Endothelial cell of umbilical vein (primary cell): ENCODE measurements around the gene TNNT3. TPM values are rescaled to one million over a fixed set of nuclear protein-coding genes. Genes with fewer than 3 reads are reported as not detected.

Source experiments
- BruUV-seq: library from RNA; stranded (reverse); fragments of 400-500 nt; replicated peaks from 2 replicates; lab custom pipeline; 2021; lab: Mats Ljungman, UMichigan
- CTCF ChIA-PET: fragments of 300-600, 350-600 bp; sonication (Branson Sonifier 250); formaldehyde crosslinking; loops from one replicate; lab custom pipeline; 2021; ENCODE audit warnings: antibody characterized with exemption, inconsistent platforms; lab: Charles Lee
- POLR2A ChIA-PET: fragments of 300-600, 350-600 bp; sonication (Branson Sonifier 250); formaldehyde crosslinking; loops from one replicate; lab custom pipeline; 2021; ENCODE audit warnings: antibody characterized with exemption, inconsistent platforms; lab: Charles Lee
- DNase-seq: peaks from one replicate; pipeline ENCODE4 v3.0.0-alpha.2; 2011; ENCODE audit warnings: low read depth, low spot score
- FAIRE-seq: peaks from 2 replicates; lab custom pipeline; 2011; peaks lifted over from hg19 to GRCh38; lab: Jason Lieb, UNC
- H2AFZ ChIP-seq: 2 replicates; pipeline ENCODE4 v1.6.0; 2012; ENCODE audit warnings: low read depth, low read length, control low read depth, inconsistent platforms
- H3K27ac ChIP-seq: 2 replicates; pipeline ENCODE4 v1.5.1; 2011; ENCODE audit warnings: low read depth, mild to moderate bottlenecking, control low read depth, low read length, moderate library complexity; ENCODE audit not compliant: insufficient read depth
- H3K27me3 ChIP-seq, 2 experiments: 2 replicates each; pipeline versions ENCODE4 v1.6.0 to v1.6.1; 2011; ENCODE audit warnings: low read length in 2 of 2, mixed read lengths in 1 of 2; ENCODE audit not compliant: control insufficient read depth in 2 of 2, insufficient read depth in 2 of 2
- H3K36me3 ChIP-seq, 2 experiments: 2 replicates in 1 of 2; 3 replicates in 1 of 2; pipeline ENCODE4 v1.5.1; 2011; ENCODE audit warnings: low read length in 2 of 2, mild to moderate bottlenecking in 1 of 2, moderate library complexity in 1 of 2; ENCODE audit not compliant: control insufficient read depth in 2 of 2, insufficient read depth in 2 of 2; ENCODE audit errors: extremely low read depth in 1 of 2
- H3K4me1 ChIP-seq: 3 replicates; pipeline ENCODE4 v1.5.1; 2011; ENCODE audit warnings: mild to moderate bottlenecking, low read length; ENCODE audit not compliant: control insufficient read depth, insufficient read depth; ENCODE audit errors: extremely low read depth
- H3K4me2 ChIP-seq: 2 replicates; pipeline ENCODE4 v1.6.1; 2011; ENCODE audit warnings: low read length, control low read depth, mixed read lengths; ENCODE audit not compliant: insufficient read depth
- H3K4me3 ChIP-seq, 3 experiments: fragments of 200-600 bp in 1 of 3; sonication (generic), shearing (Covaris generic) in 1 of 3; replicated peaks in 1 of 3; 2 replicates each; pipeline ENCODE4 v1.5.1; 2011 to 2016; ENCODE audit warnings: control low read depth in 3 of 3, low read length in 3 of 3, mild to moderate bottlenecking in 2 of 3, inconsistent platforms in 1 of 3, low read depth in 1 of 3, moderate library complexity in 1 of 3; ENCODE audit not compliant: insufficient read depth in 1 of 3
- H3K79me2 ChIP-seq: 2 replicates; pipeline ENCODE4 v1.6.0; 2012; ENCODE audit warnings: low read length, inconsistent platforms; ENCODE audit not compliant: control insufficient read depth, insufficient read depth
- H3K9ac ChIP-seq: replicated peaks from 2 replicates; pipeline ENCODE3; 2011; ENCODE audit warnings: low read length, control low read depth; ENCODE audit not compliant: insufficient read depth; ENCODE audit errors: extremely low read depth
- H3K9me1 ChIP-seq: replicated peaks from 3 replicates; pipeline ENCODE4 v1.6.0; 2011; ENCODE audit warnings: mild to moderate bottlenecking, low read length; ENCODE audit not compliant: control insufficient read depth, insufficient read depth; ENCODE audit errors: extremely low read depth
- H3K9me3 ChIP-seq: replicated peaks from 2 replicates; pipeline ENCODE4 v1.5.1; 2012; ENCODE audit warnings: low read length, inconsistent platforms; ENCODE audit not compliant: control insufficient read depth, insufficient read depth
- H4K20me1 ChIP-seq: replicated peaks from 2 replicates; pipeline ENCODE3; 2011; ENCODE audit warnings: mild to moderate bottlenecking, low read length; ENCODE audit not compliant: control insufficient read depth, insufficient read depth; ENCODE audit errors: extremely low read depth
- CTCF ChIP-seq, 2 donors: IDR thresholded peaks; 1 replicate in 1 of 2; 2 replicates in 1 of 2; pipeline ENCODE4 v1.5.1; 2011; ENCODE audit warnings: low read length in 2 of 2, mild to moderate bottlenecking in 2 of 2, moderate library complexity in 2 of 2, control low read depth in 1 of 2, inconsistent platforms in 1 of 2, low read depth in 1 of 2; ENCODE audit not compliant: insufficient read depth in 1 of 2; ENCODE audit errors: extremely low read depth in 1 of 2
- EZH2 ChIP-seq: IDR thresholded peaks from 2 replicates; pipeline ENCODE4 v1.6.1; 2012; ENCODE audit warnings: borderline replicate concordance, low read depth, mild to moderate bottlenecking, moderate library complexity, low read length, inconsistent platforms; ENCODE audit not compliant: severe bottlenecking
- FOS ChIP-seq: IDR thresholded peaks from 2 replicates; pipeline ENCODE4 v1.6.1; 2011; ENCODE audit warnings: mild to moderate bottlenecking, low read length, moderate library complexity, borderline replicate concordance; ENCODE audit not compliant: insufficient read depth
- GATA2 ChIP-seq: IDR thresholded peaks from 2 replicates; pipeline ENCODE4 v1.7.0; 2011; ENCODE audit warnings: low read depth, mild to moderate bottlenecking, moderate library complexity, mixed read lengths, low read length; ENCODE audit not compliant: insufficient read length, insufficient read depth
- JUN ChIP-seq: IDR thresholded peaks from 2 replicates; pipeline ENCODE4 v1.6.1; 2011; ENCODE audit warnings: borderline replicate concordance, low read depth; ENCODE audit not compliant: insufficient read length, insufficient read depth
- MAX ChIP-seq: IDR thresholded peaks from 2 replicates; pipeline ENCODE4 v1.6.1; 2011; ENCODE audit not compliant: insufficient read depth, insufficient read length
- MYC ChIP-seq: IDR thresholded peaks from one replicate; pipeline ENCODE4 v1.6.1; 2011; ENCODE audit warnings: mild to moderate bottlenecking, low read depth, low read length
- POLR2A ChIP-seq: IDR thresholded peaks from 2 replicates; pipeline ENCODE4 v1.6.1; 2012; ENCODE audit warnings: low read depth, mild to moderate bottlenecking, control low read depth, low read length
- POLR2AphosphoS5 ChIP-seq: IDR thresholded peaks from 2 replicates; pipeline ENCODE4 v1.6.1; 2012; ENCODE audit warnings: low read depth, mild to moderate bottlenecking, control low read depth, low read length, moderate library complexity; ENCODE audit not compliant: insufficient read depth
- dilution Hi-C: fragments of 300-500 bp; cut with MboI; formaldehyde crosslinking; loops from one replicate; pipeline ENCODE4 v1.15.0; 2019; ENCODE audit warnings: low sequenced_read_pairs; ENCODE audit not compliant: extremely low pct_ligation_motif_present
- intact Hi-C: fragments of 100-400 bp; cut with micrococcal nuclease; formaldehyde crosslinking; loops from one replicate; pipeline ENCODE4 v1.10.0; 2022
- polyA plus RNA-seq, 4 experiments: library from polyadenylated mRNA; depleted of rRNA in 3 of 4; stranded (reverse) in 3 of 4; unstranded in 1 of 4; fragments of >200 nt; gene quantifications; 2 replicates each; pipeline versions ENCODE4 v1.2.1 to v1.2.3, GENCODE V29; 2011 to 2012; ENCODE audit warnings: missing spikeins in 1 of 4
- total RNA-seq: library from RNA; stranded (reverse); gene quantifications from 2 replicates; pipeline ENCODE4 v1.2.3, GENCODE V29; 2021

Gene TNNT3
- total and polyA plus RNA-seq, 2 donors (not counting 3 experiments of a cell fraction or from before 2014, with no cell fraction given): not detected

- Histone ChIP-seq H3K9me1 (no peaks in the 10 kb centered on the region), H3K9me3 (no peaks in the 10 kb centered on the region), H3K9ac (no peak overlapping the region), H3K36me3 (no peaks in the 10 kb centered on the region), H3K27ac (no peak overlapping the region), H3K79me2 (no peaks in the 10 kb centered on the region), H2AFZ (no peak overlapping the region), H3K4me3 (no peak overlapping the region), H3K4me2 (no peak overlapping the region), H3K27me3 (no peaks in the 10 kb centered on the region), H3K4me1 (no peaks in the 10 kb centered on the region), H4K20me1 (no peaks in the 10 kb centered on the region)
- FAIRE-seq: no peak
- dilution Hi-C loops (no loop called here), intact Hi-C loops (no loop called here)
- POLR2A ChIA-PET: no interaction called here
- TF ChIP-seq JUN (no peak), EZH2 (no peak), POLR2AphosphoS5 (no peak), GATA2 (no peak), POLR2A (no peak), MAX (no peak), MYC (no peak), CTCF (IDR thresholded peaks at IDR 0.05; ENCODE audit: extremely low read depth in 1 of 2, insufficient read depth in 1 of 2, low read depth in 1 of 2, low read length in 2 of 2) (no peak), FOS (no peak)
- no TSS peak for BruUV-seq
- CTCF ChIA-PET: interaction anchor here (0.8 to 1.5 kb wide), 2 partner anchors 28 to 56 kb away, joined by 4 to 5 read pairs; no protein-coding TSS in a partner anchor
- no peak for DNase-seq
Observed at GRCh38 chr11:1938343-1939005, 19.0 kb downstream of the TNNT3 start.
